ENCODE measurements around the gene GLG1. TPM values are rescaled to one million over a fixed set of nuclear protein-coding genes. Genes with fewer than 3 reads are reported as not detected.

GLG1 gene
- total RNA-seq, 3 donors from 2014 or later, result 116 to 197 (median 123) TPM

- H3K27ac ChIP-seq, result no peak overlapping the region
- no peak for DNase-seq (ENCODE audit: low spot score in 2 of 2)
- no peak overlapping the region for H3K4me3 ChIP-seq
- H3K36me3 ChIP-seq, result peaks cover 8% of the 10 kb centered on the region
- H3K9me3 ChIP-seq, result no peaks in the 10 kb centered on the region
- no peaks in the 10 kb centered on the region for H3K4me1 ChIP-seq
- TF ChIP-seq, protein P1, sequence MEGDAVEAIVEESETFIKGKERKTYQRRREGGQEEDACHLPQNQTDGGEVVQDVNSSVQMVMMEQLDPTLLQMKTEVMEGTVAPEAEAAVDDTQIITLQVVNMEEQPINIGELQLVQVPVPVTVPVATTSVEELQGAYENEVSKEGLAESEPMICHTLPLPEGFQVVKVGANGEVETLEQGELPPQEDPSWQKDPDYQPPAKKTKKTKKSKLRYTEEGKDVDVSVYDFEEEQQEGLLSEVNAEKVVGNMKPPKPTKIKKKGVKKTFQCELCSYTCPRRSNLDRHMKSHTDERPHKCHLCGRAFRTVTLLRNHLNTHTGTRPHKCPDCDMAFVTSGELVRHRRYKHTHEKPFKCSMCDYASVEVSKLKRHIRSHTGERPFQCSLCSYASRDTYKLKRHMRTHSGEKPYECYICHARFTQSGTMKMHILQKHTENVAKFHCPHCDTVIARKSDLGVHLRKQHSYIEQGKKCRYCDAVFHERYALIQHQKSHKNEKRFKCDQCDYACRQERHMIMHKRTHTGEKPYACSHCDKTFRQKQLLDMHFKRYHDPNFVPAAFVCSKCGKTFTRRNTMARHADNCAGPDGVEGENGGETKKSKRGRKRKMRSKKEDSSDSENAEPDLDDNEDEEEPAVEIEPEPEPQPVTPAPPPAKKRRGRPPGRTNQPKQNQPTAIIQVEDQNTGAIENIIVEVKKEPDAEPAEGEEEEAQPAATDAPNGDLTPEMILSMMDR (IDR thresholded peaks at IDR 0.05), result no peak
- TF ChIP-seq POLR2A (IDR thresholded peaks at IDR 0.05) (no peak), POLR2AphosphoS5 (IDR thresholded peaks at IDR 0.05) (no peak)
- intact Hi-C loops (cut with DNase I; ENCODE audit: low total_unique reads), result no loop called here
- no peaks in the 10 kb centered on the region for H3K27me3 ChIP-seq
These were observed 150.7 kb downstream of the GLG1 start for GRCh38 chr16:74456290-74456625.

DNA sequence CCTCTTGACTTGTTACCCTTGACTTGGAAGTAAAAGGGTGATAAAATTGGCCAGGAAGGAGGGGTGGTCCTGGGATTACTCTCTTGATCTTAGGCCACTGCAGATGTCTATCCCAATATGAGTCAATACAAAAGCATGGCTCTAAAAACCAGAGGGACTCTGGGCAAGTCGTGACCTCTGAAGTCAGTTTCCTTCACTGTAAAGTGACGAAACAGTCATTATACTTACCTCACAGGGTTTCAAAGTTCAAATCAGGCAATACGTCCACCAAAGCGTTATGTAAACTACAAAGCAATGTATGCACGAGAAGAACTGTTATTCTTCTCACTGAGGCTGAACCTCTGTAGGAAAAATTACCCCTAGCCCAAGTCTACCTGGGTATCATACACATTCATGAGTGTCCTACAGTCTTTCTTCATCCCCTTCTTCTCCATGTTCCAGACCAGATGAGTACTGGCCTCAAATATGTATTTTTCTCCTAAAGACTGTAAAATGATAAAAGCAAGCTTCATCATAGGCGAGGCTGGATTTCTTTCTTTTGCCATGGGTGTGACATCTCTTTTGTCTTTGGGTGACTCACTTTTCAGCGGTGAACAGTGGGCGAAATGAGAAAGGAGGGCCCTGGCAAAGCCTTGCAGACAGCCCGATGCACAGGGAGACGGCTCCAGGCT, 151.2 kb downstream of the GLG1 start:
- Histone ChIP-seq H3K9me3 (no peaks in the 10 kb centered on the region), H3K27me3 (no peaks in the 10 kb centered on the region), H3K36me3 (peaks cover 8% of the 10 kb centered on the region), H3K4me1 (no peaks in the 10 kb centered on the region), H3K27ac (no peak overlapping the region), H3K4me3 (no peak overlapping the region)
- no peak for DNase-seq (ENCODE audit: low spot score in 2 of 2)
- no peak for TF ChIP-seq POLR2A (IDR thresholded peaks at IDR 0.05)
- TF ChIP-seq, protein P1 (IDR thresholded peaks at IDR 0.05), result no peak
- no peak for TF ChIP-seq POLR2AphosphoS5 (IDR thresholded peaks at IDR 0.05)
- intact Hi-C loops (cut with DNase I; ENCODE audit: low total_unique reads), result no loop called here

DNA sequence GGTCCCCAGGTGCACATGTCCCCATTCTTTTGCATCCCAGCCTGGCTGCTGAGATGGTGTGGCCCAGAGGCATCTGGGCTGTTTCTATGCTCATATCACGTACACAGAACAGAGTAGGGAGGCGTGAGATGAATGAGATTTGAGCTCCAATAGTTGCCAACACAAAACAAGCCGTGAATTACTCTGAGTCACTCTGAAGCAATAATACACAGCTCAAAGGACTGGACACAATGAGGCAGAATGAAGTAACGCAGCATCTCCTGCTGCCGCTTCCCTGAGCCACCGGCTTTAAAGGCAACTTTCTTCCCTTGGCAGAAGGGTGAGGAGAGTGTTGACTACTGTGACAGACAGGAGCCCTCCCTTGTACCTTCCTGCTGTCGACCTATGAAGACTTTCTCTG, 151.7 kb downstream of the GLG1 start:
- Histone ChIP-seq H3K4me3 (no peak overlapping the region), H3K4me1 (no peaks in the 10 kb centered on the region), H3K9me3 (no peaks in the 10 kb centered on the region), H3K27me3 (no peaks in the 10 kb centered on the region), H3K27ac (no peak overlapping the region), H3K36me3 (peaks cover 8% of the 10 kb centered on the region)
- intact Hi-C loops (cut with DNase I; ENCODE audit: low total_unique reads), result no loop called here
- no peak for DNase-seq (ENCODE audit: low spot score in 2 of 2)
- TF ChIP-seq, protein P1 (IDR thresholded peaks at IDR 0.05), result no peak
- no peak for TF ChIP-seq POLR2AphosphoS5 (IDR thresholded peaks at IDR 0.05)
- no peak for TF ChIP-seq POLR2A (IDR thresholded peaks at IDR 0.05)

DNA sequence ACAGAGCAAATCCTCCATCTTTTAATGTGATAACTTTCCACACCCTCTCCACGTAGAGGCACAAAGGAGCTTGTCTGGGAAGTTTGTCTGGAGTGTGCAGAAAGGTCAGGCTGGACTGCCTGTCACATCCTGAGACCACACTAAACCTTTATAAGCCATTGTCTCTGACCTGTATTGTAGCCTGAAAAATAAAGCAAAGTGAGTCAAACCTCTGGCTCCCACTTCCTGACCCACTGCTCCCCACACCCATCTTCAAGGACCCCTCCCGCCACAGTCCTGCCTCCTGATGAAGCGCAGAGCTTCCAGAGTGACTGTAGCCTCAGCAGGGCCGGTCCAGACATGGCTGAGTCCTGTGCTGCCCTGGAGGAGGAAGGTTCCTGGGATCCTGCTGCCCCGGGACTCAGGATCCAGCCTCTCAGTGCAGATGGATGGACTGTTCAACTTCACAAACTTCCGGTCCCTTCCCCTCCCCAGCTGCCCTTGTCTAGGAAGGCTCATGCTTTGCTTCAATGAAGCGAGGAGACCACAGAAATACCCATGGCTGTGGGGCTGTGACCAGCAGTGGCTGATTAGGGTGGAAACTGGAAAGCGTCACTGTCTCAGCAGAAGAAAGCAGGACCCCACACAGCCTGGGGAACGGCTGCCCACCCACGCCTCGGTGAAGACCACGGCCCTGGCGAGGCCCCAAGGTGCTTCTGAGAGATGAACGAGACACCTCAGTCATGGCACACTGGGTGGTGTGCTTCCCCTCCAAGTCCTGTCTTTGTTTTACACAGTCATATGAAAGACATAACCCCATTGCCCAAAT, 154.8 kb downstream of the GLG1 start:
- H3K4me3 ChIP-seq, result no peak overlapping the region
- no peaks in the 10 kb centered on the region for H3K9me3 ChIP-seq
- H3K27ac ChIP-seq, result no peak overlapping the region
- intact Hi-C loops (cut with DNase I; ENCODE audit: low total_unique reads), result no loop called here
- H3K27me3 ChIP-seq, result no peaks in the 10 kb centered on the region
- no peaks in the 10 kb centered on the region for H3K4me1 ChIP-seq
- TF ChIP-seq POLR2A (IDR thresholded peaks at IDR 0.05), result no peak
- no peak for TF ChIP-seq POLR2AphosphoS5 (IDR thresholded peaks at IDR 0.05)
- TF ChIP-seq, protein P1 (IDR thresholded peaks at IDR 0.05), result no peak
- no peak for DNase-seq (ENCODE audit: low spot score in 2 of 2)
- H3K36me3 ChIP-seq, result peaks cover 8% of the 10 kb centered on the region

Data from breast epithelium (tissue), 4 donors.